HCT116 (cell line): ENCODE measurements around the gene SSUH2. TPM values are rescaled to one million over a fixed set of nuclear protein-coding genes. Genes with fewer than 3 reads are reported as not detected.
"Not testable (repeated sequence)": the region's sequence is repeated elsewhere in the genome, so short reads cannot be mapped to it uniquely, and the experiment has no call there.

Experiments
- ATAC-seq: fragments of 200-7000 bp; cut with Tn5 transposase; 2 replicates; pipeline ENCODE4 v1.9.1; 2020; ENCODE audit warnings: mild to moderate bottlenecking, moderate library complexity
- BruUV-seq: library from RNA; stranded (reverse); fragments of 400-500 nt; replicated peaks from 2 replicates; lab custom pipeline; 2021; lab: Mats Ljungman, UMichigan
- CTCF ChIA-PET: fragments of 300-600 bp; sonication (Branson Sonifier 250); formaldehyde crosslinking; loops from one replicate; lab custom pipeline; 2021; ENCODE audit warnings: antibody characterized with exemption; lab: Charles Lee
- POLR2A ChIA-PET: fragments of 300-600, 350-600 bp; sonication (Branson Sonifier 250); formaldehyde crosslinking; loops from one replicate; lab custom pipeline; 2021; ENCODE audit warnings: antibody characterized with exemption; lab: Charles Lee
- RAD21 ChIA-PET, 2 experiments: fragments of 300-600 bp; sonication (Branson Sonifier 250); formaldehyde crosslinking; loops; one replicate each; lab custom pipeline; 2023; ENCODE audit warnings: low total read pairs in 2 of 2; ENCODE audit not compliant: uncharacterized antibody in 2 of 2, unreplicated experiment in 2 of 2, low non-redundant PET in 1 of 2; lab: Charles Lee
- DNase-seq: peaks from one replicate; pipeline ENCODE4 v3.0.0-alpha.2; 2010; ENCODE audit warnings: low read depth, low spot score
- H2AFZ ChIP-seq: fragments of 200-600 bp; shearing (Covaris generic), sonication (generic); 2 replicates; pipeline ENCODE4 v1.6.1; 2017; ENCODE audit warnings: low read depth, mixed run types, mixed read lengths, antibody characterized with exemption, low read length; ENCODE audit not compliant: poor library complexity, severe bottlenecking
- H3K27ac ChIP-seq: 2 replicates; pipeline ENCODE4 v1.5.1; 2012; ENCODE audit warnings: low read depth, low read length
- H3K27me3 ChIP-seq: fragments of 200-600 bp; sonication (generic); 2 replicates; pipeline ENCODE4 v1.6.1; 2016; ENCODE audit warnings: mixed run types, low read length, mixed read lengths; ENCODE audit not compliant: insufficient read depth
- H3K36me3 ChIP-seq, 2 experiments: fragments of 200-500 bp in 1 of 2; fragments of 200-600 bp in 1 of 2; sonication (Bioruptor generic) in 1 of 2; sonication (generic) in 1 of 2; 2 replicates each; pipeline versions ENCODE4 v1.5.1 to v1.6.1; 2014 to 2016; ENCODE audit warnings: low read length in 2 of 2, inconsistent platforms in 1 of 2, mixed read lengths in 1 of 2, mixed run types in 1 of 2; ENCODE audit not compliant: insufficient read depth in 2 of 2, control insufficient read depth in 1 of 2
- H3K4me1 ChIP-seq, 2 experiments: fragments of 200-600 bp in 1 of 2; sonication (generic) in 1 of 2; 2 replicates each; pipeline versions ENCODE4 v1.5.1 to v1.6.1; 2012 to 2017; ENCODE audit warnings: low read length in 2 of 2, inconsistent platforms in 1 of 2, mild to moderate bottlenecking in 1 of 2, mixed read lengths in 1 of 2, mixed run types in 1 of 2, moderate library complexity in 1 of 2; ENCODE audit not compliant: insufficient read depth in 2 of 2, control insufficient read depth in 1 of 2
- H3K4me2 ChIP-seq: fragments of 200-600 bp; sonication (generic); 2 replicates; pipeline ENCODE4 v1.6.1; 2017; ENCODE audit warnings: mixed run types, low read length, mixed read lengths
- H3K4me3 ChIP-seq, 2 experiments: fragments of 200-600 bp in 1 of 2; sonication (generic) in 1 of 2; replicated peaks in 1 of 2; 2 replicates each; pipeline ENCODE4 v1.5.1; 2011 to 2016; ENCODE audit warnings: low read length in 2 of 2, control low read depth in 1 of 2, low read depth in 1 of 2, mild to moderate bottlenecking in 1 of 2, mixed read lengths in 1 of 2, mixed run types in 1 of 2
- H3K79me2 ChIP-seq: fragments of 200-600 bp; sonication (generic); 2 replicates; pipeline ENCODE4 v1.6.1; 2017; ENCODE audit warnings: mild to moderate bottlenecking, mixed run types, low read length, moderate library complexity, mixed read lengths; ENCODE audit not compliant: insufficient read depth
- H3K9ac ChIP-seq: fragments of 200-600 bp; sonication (generic); 2 replicates; pipeline ENCODE4 v1.6.1; 2016; ENCODE audit warnings: low read length, mixed read lengths
- H3K9me2 ChIP-seq: fragments of 200-600 bp; sonication (generic), shearing (Covaris generic); 2 replicates; pipeline ENCODE4 v1.6.1; 2017; ENCODE audit warnings: mixed run types, mild to moderate bottlenecking, moderate library complexity; ENCODE audit not compliant: insufficient read depth
- H3K9me3 ChIP-seq, 2 experiments: fragments of 200-500 bp in 1 of 2; fragments of 200-600 bp in 1 of 2; sonication (Bioruptor generic) in 1 of 2; sonication (generic) in 1 of 2; 2 replicates each; pipeline ENCODE4 v1.6.1; 2014 to 2017; ENCODE audit warnings: low read length in 2 of 2, mixed read lengths in 2 of 2, inconsistent platforms in 1 of 2, low read depth in 1 of 2, mild to moderate bottlenecking in 1 of 2, mixed run types in 1 of 2, moderate library complexity in 1 of 2; ENCODE audit not compliant: control insufficient read depth in 1 of 2, insufficient read depth in 1 of 2
- H4K20me1 ChIP-seq: fragments of 200-600 bp; sonication (generic), shearing (Covaris generic); 2 replicates; pipeline ENCODE4 v1.6.1; 2017; ENCODE audit warnings: mixed run types, mild to moderate bottlenecking, moderate library complexity; ENCODE audit not compliant: insufficient read depth
- RAD21 ChIP-seq: IDR thresholded peaks from 2 replicates; pipeline ENCODE4 v1.6.1; 2012; ENCODE audit warnings: low read depth, mild to moderate bottlenecking
- intact Hi-C: fragments of 100-400 bp; cut with micrococcal nuclease; formaldehyde crosslinking; loops from 2 replicates; pipeline ENCODE4 v1.10.0; 2022
- total RNA-seq: library from RNA; stranded (reverse); gene quantifications from one replicate; pipeline ENCODE4 v1.2.1, GENCODE V29; 2021; ENCODE audit not compliant: unreplicated experiment

The SSUH2 gene
- total RNA-seq, 1 experiment from 2014 or later = 0.76 TPM

- H3K4me3 ChIP-seq, RAD21 ChIA-PET, CTCF ChIA-PET: not testable (repeated sequence)
Measured at GRCh38 chr3:8682850-8683574, 38.4 kb upstream of the SSUH2 start.

GRCh38 chr3:8681881-8682538 lies 37.4 kb upstream of the SSUH2 start:
- H3K79me2 ChIP-seq, H3K27ac ChIP-seq, CTCF ChIA-PET, DNase-seq, H3K4me2 ChIP-seq, intact Hi-C loops, POLR2A ChIA-PET, H3K27me3 ChIP-seq, ATAC-seq, BruUV-seq, H4K20me1 ChIP-seq, H3K9ac ChIP-seq, H3K9me2 ChIP-seq, RAD21 ChIA-PET, H3K4me3 ChIP-seq, H3K9me3 ChIP-seq, H2AFZ ChIP-seq, H3K36me3 ChIP-seq: not testable (repeated sequence)
- peaks cover 0 to 21% of the 10 kb centered on the region in 2 experiments; a peak in 2 of 4 replicates for H3K4me1 ChIP-seq

More at GRCh38 chr3:8682850-8683574, 38.4 kb upstream of the SSUH2 start:
- H3K9me3 ChIP-seq, H3K27ac ChIP-seq, H3K27me3 ChIP-seq, BruUV-seq, DNase-seq, POLR2A ChIA-PET, H3K79me2 ChIP-seq, H3K9ac ChIP-seq, H2AFZ ChIP-seq, H4K20me1 ChIP-seq, H3K9me2 ChIP-seq, H3K36me3 ChIP-seq, H3K4me2 ChIP-seq, ATAC-seq, intact Hi-C loops: not testable (repeated sequence)
- TF ChIP-seq RAD21 = peak; percentile 29; the same call in 1 of the 2 replicates
- H3K4me1 ChIP-seq = peaks cover 0 to 21% of the 10 kb centered on the region in 2 experiments; a peak in 2 of 4 replicates
